ENCODE measurements around the gene HSPA5.
"Not testable (repeated sequence)": the region's sequence is repeated elsewhere in the genome, so short reads cannot be mapped to it uniquely, and the experiment has no call there.

- TF ChIP-seq ZNF274 (IDR thresholded peaks at IDR 0.05; ENCODE audit: low read depth, low read length); YY1 (IDR thresholded peaks at IDR 0.05; ENCODE audit: insufficient read depth, insufficient read length); SUZ12 (IDR thresholded peaks at IDR 0.05; ENCODE audit: extremely low read depth, insufficient read depth, insufficient read length): not testable (repeated sequence)
Measured at GRCh38 chr9:125194466-125194865, 46.7 kb downstream of the HSPA5 start.

All from NT2/D1 (cell line).